AG09319 (cell line): ENCODE data around the gene ZCCHC8.
"Not testable (repeated sequence)": the region's sequence is repeated elsewhere in the genome, so short reads cannot be mapped to it uniquely, and the experiment has no call there.

ENCODE experiments used
- DNase-seq: peaks from one replicate; pipeline ENCODE4 v3.0.0-alpha.2; 2010; ENCODE audit warnings: low read depth; ENCODE audit errors: extremely low read depth
- TF ChIP-seq, protein P1 (sequence below): IDR thresholded peaks from 2 replicates; pipeline ENCODE4 v1.5.1; 2011; ENCODE audit warnings: low read depth, mild to moderate bottlenecking, inconsistent platforms, low read length, moderate library complexity

ZCCHC8 gene

GRCh38 chr12:122495258-122495657 is 5.5 kb downstream of the ZCCHC8 start:
- TF ChIP-seq, protein P1, sequence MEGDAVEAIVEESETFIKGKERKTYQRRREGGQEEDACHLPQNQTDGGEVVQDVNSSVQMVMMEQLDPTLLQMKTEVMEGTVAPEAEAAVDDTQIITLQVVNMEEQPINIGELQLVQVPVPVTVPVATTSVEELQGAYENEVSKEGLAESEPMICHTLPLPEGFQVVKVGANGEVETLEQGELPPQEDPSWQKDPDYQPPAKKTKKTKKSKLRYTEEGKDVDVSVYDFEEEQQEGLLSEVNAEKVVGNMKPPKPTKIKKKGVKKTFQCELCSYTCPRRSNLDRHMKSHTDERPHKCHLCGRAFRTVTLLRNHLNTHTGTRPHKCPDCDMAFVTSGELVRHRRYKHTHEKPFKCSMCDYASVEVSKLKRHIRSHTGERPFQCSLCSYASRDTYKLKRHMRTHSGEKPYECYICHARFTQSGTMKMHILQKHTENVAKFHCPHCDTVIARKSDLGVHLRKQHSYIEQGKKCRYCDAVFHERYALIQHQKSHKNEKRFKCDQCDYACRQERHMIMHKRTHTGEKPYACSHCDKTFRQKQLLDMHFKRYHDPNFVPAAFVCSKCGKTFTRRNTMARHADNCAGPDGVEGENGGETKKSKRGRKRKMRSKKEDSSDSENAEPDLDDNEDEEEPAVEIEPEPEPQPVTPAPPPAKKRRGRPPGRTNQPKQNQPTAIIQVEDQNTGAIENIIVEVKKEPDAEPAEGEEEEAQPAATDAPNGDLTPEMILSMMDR, result no peak
- no peak for DNase-seq

- not testable (repeated sequence) for DNase-seq
These were observed 7.5 kb downstream of the ZCCHC8 start for GRCh38 chr12:122493222-122493621.

DNA sequence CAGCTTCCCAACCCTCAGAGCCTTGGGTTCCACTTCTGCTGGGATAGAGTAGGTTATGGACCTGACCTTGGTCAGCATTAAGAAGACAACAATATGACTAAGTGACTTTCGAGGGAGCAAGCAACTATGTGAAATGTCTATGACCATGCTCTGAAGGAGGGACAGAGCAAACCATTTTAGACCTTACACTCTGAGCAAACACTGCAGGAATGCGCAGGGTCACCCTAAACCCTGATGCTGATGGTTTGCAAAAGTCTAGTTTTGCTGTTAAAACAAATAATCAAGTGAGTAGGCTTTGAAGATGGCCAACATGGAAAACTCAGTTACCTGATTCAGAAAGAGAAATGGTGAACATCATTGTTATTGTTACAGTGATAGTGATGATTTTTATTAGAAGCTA is 8.7 kb downstream of the ZCCHC8 start:
- no peak for DNase-seq

GRCh38 chr12:122489038-122489437 is 11.7 kb downstream of the ZCCHC8 start:
- TF ChIP-seq, protein P1, result no peak
- no peak for DNase-seq

More for the DNA sequence above, 8.7 kb downstream of the ZCCHC8 start:
- TF ChIP-seq, protein P1, result no peak

DNA sequence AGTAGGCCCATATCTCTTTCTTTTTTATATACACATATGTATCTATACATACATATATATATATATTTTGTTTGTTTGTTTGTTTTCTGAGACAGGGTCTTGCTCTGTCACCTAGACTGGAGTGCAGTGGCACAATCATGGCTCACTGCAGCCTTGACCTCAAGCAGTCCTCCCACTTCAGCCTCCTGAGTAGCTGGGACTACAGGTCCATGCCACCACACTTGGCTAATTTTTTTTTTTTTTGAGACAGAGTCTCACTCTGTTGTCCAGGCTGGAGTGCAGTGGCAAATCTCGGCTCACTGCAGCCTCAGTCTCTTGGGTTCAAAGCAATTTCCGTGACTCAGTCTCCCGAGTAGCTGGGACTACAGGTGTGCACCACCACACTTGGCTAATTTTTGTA is 12.9 kb downstream of the ZCCHC8 start:
- not testable (repeated sequence) for DNase-seq

DNA sequence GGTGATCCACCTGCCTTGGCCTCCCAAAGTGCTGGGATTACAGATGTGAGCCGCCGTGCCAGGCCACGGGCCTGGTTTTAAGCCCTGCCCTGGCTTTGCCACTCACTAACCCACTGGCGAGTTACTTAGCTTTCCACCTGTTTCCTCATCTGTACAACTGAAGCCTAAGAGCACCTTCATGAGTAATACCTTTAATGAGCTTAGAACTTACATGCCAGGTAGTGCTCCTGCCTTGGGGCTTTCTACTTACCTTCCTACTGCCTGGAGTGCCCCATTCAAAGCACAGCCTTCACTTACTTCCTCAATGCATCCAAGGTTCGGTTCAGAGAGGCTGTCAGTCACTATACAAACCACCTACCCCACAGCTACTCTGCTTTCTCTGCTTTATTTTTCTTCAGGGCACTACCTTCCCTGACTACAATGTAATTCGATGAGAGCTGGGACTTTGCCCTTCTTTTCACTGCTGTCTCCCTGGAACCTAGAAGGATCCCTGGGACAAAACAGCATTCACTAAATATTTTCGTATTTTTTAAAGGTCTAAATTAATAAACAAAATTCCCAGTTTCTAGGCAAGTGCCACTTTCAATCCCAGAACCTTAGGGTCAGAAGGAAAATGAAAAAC is 13.8 kb downstream of the ZCCHC8 start:
- DNase-seq, result no peak
- TF ChIP-seq, protein P1, result no peak

DNA sequence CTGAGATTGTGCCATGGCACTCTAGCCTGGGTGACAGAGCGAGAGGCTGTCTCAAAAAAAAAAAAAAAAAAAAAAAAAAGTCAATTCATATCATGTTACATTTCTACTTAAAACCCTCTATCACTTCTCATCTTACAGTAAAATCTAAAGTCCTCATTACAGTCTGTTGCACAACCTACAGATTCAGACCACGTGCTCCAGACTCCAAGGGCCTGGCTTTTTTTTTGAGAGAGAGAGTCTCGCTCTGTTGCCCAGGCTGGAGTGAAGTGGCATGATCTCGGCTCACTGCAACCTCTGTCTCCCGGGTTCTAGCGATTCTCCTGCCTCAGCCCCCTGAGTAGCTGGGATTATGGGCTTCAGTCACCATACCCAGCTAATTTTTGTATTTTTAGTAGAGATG is 14.4 kb downstream of the ZCCHC8 start:
- not testable (repeated sequence) for DNase-seq

- not testable (repeated sequence) for DNase-seq
These were observed 16.3 kb downstream of the ZCCHC8 start for GRCh38 chr12:122484385-122484784.

DNA sequence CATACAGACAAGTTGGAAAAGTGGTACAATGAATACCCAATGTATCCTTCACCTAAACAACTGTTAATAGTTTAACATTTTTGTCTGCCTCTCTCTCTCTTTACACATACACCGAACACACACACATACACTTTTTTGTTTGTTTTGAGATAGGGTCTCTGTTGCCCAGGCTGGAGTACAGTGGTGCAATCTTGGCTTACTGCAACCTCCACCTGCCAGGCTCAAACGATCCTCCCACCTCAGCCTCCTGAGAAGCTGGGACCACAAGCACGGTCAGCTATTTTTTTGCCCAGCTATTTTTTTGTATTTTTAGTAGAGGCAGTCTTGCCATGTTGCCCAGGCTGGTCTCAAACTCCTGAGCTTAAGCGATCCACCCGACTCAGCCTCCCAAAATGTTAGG is 16.8 kb downstream of the ZCCHC8 start:
- DNase-seq, result no peak
- TF ChIP-seq, protein P1, result no peak

DNA sequence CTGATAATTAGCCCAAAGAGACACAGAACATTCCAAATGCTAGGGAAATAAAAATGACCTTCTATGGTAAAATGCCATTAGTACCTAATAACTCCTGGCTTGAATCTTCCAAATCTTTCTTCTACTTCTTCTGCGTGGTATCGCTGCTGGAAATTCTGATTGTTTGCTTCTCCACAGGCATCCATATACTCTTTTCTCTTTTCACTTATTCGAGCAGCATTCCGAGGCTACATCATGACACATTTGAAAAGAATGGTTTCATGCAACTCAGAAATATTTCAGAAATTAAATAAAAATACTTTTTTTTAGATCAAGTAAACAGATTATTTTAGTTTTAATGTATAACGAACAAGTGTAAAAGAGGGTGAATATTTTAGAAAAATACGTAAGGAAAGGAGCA is 18.9 kb downstream of the ZCCHC8 start:
- DNase-seq, result no peak
- TF ChIP-seq, protein P1, result no peak
